HL-60 (cell line): ENCODE measurements around the gene LCNL1.

Experiments used
- GABPA ChIP-seq: IDR thresholded peaks from 2 replicates; pipeline ENCODE4 v1.6.1; 2012; ENCODE audit warnings: low read depth
- POLR2AphosphoS5 ChIP-seq: IDR thresholded peaks from 2 replicates; pipeline ENCODE4 v1.6.1; 2012; ENCODE audit warnings: low read depth
- TF ChIP-seq, protein P1 (sequence below): IDR thresholded peaks from one replicate; pipeline ENCODE4 v1.5.1; 2011; ENCODE audit warnings: low read length, control low read depth, inconsistent platforms; ENCODE audit not compliant: insufficient read depth
- TF ChIP-seq, protein P2 (sequence below): IDR thresholded peaks from 2 replicates; pipeline ENCODE4 v1.6.1; 2012; ENCODE audit warnings: low read depth; ENCODE audit not compliant: insufficient replicate concordance

DNA sequence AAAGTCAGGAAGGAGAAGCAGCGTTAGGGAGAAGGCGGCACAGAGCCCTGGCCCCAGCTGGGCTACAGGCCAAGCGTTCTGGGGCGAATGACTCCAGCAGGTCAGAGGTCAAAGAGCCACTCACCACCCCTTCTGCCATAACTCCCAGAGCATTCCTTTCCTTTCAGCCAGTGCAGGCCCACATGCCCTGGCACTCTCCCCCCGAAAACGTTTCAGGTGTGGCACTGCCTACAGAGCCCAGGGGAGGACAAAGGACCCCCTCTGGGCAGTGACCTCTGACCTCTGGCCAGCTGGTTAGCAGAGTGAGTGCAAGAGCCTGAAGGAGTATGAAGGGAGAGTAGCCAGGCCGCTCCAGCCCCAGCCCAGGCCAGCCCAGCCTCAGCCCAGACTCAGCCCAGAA is 40.4 kb downstream of the LCNL1 start:
- TF ChIP-seq, protein P1, sequence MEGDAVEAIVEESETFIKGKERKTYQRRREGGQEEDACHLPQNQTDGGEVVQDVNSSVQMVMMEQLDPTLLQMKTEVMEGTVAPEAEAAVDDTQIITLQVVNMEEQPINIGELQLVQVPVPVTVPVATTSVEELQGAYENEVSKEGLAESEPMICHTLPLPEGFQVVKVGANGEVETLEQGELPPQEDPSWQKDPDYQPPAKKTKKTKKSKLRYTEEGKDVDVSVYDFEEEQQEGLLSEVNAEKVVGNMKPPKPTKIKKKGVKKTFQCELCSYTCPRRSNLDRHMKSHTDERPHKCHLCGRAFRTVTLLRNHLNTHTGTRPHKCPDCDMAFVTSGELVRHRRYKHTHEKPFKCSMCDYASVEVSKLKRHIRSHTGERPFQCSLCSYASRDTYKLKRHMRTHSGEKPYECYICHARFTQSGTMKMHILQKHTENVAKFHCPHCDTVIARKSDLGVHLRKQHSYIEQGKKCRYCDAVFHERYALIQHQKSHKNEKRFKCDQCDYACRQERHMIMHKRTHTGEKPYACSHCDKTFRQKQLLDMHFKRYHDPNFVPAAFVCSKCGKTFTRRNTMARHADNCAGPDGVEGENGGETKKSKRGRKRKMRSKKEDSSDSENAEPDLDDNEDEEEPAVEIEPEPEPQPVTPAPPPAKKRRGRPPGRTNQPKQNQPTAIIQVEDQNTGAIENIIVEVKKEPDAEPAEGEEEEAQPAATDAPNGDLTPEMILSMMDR: no peak
- TF ChIP-seq POLR2AphosphoS5 (no peak), GABPA (no peak)
- TF ChIP-seq, protein P2, sequence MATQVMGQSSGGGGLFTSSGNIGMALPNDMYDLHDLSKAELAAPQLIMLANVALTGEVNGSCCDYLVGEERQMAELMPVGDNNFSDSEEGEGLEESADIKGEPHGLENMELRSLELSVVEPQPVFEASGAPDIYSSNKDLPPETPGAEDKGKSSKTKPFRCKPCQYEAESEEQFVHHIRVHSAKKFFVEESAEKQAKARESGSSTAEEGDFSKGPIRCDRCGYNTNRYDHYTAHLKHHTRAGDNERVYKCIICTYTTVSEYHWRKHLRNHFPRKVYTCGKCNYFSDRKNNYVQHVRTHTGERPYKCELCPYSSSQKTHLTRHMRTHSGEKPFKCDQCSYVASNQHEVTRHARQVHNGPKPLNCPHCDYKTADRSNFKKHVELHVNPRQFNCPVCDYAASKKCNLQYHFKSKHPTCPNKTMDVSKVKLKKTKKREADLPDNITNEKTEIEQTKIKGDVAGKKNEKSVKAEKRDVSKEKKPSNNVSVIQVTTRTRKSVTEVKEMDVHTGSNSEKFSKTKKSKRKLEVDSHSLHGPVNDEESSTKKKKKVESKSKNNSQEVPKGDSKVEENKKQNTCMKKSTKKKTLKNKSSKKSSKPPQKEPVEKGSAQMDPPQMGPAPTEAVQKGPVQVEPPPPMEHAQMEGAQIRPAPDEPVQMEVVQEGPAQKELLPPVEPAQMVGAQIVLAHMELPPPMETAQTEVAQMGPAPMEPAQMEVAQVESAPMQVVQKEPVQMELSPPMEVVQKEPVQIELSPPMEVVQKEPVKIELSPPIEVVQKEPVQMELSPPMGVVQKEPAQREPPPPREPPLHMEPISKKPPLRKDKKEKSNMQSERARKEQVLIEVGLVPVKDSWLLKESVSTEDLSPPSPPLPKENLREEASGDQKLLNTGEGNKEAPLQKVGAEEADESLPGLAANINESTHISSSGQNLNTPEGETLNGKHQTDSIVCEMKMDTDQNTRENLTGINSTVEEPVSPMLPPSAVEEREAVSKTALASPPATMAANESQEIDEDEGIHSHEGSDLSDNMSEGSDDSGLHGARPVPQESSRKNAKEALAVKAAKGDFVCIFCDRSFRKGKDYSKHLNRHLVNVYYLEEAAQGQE: no peak
